Measurements from ENCODE around the gene UBE2N.
"Not testable (repeated sequence)": the region's sequence is repeated elsewhere in the genome, so short reads cannot be mapped to it uniquely, and the experiment has no call there.

UBE2N gene

GRCh38 chr12:93409343-93410187, 32.2 kb downstream of the UBE2N start:
- FAIRE-seq, result not testable (repeated sequence)

DNA sequence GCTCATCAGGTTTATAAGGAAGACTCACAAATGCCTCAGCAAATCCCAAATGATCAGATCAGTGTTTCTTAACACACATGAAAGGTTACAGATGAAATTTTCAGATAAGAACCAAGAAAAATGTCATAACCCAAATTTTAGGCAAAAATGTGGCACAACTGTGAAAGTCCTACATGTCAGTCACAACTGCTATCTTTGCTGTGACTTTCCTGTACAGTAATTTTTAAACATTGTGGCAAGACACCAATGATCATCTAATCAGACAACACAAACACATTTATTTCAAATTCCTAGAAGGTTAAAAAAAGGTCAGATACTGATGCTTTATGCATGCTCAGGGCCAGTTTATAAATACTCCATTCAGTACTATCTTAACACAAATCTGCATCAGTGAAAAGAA, 32.9 kb downstream of the UBE2N start:
- no peak for FAIRE-seq

GRCh38 chr12:93407963-93408283, 33.8 kb downstream of the UBE2N start:
- no peak for FAIRE-seq

GRCh38 chr12:93407054-93407962, 34.4 kb downstream of the UBE2N start:
- FAIRE-seq, result no peak

DNA sequence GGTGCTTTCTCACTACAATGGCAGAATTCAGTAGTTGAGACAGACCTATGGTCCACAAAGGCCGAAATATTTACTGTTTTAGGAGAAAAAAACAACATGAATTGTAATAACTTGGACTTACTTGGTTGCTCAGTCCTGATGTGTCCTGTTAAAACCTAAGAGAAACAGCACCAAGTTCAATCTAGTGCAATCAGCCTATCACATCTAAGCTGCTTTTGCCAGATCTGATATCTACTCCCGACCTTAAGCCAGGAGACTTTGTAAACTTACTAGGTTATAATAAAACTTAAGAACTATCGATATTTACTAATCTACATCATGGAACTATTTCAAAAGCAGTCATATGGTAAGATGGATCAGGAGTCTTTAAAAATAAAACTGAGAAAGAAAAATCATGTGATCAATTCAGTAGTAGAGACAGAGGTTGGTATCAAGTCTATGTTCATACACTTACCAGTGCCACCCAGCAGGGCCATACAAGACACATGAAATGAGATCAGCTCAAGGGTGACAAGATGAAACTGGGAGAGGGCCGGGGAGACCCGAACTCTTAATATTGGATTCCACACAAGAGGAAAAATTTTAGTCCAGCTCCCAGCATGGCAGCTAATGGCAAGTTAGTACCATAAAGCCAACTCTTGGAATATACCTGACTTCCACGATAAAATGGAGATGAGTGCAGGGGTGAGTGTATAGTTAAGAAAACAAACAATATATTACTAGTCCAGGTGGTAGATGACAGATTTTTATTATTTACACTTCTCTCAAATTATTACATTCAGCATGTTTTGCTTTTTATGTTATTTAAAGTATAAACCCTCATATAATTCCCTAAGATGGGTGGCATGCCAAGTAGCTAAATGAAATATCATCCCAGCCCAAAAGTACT, 36.5 kb downstream of the UBE2N start:
- no peak for FAIRE-seq

DNA sequence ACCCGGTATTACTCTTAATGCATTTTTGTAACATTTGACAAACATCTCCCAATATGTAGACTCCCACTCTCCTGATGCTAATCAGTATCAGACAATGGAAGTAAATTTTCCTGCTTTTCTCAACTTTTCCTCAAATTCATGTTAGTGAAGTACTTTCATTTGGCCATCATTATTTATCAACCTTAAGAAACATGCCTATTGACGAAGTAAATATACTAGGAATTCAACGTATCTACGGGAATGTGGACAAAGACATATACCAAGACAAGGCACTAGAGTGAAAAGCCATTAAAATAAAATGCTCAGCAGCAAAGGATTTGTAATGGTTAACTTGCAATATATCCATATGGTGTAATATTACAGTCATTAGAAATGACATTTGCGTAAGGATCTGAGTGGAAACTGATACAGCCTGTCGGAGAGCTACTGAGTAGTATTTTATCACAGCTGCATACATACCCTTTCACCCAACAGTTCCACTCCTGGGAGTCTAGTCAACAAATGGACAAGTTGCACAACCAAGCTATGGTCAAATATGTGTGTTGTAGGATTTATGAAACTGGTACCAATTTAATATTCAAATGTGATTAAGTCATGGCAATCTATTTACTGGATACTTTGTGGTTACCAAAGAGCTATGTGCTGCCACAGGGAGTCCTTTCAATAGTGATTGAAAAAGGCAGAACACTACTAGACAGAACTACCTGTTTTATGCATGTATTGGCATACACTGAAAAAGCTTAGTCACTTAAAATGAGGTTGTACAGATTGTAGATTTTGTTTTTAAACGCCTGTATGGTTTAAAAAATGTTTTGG, 37.6 kb downstream of the UBE2N start:
- FAIRE-seq, result no peak

GRCh38 chr12:93402333-93403311, 39.1 kb downstream of the UBE2N start:
- FAIRE-seq, result no peak

- peak; percentile 100 for FAIRE-seq
These were observed 42.4 kb downstream of the UBE2N start for GRCh38 chr12:93399183-93399863.

GRCh38 chr12:93397412-93397811, 44.3 kb downstream of the UBE2N start:
- no peak for FAIRE-seq

GRCh38 chr12:93393425-93393824, 48.3 kb downstream of the UBE2N start:
- FAIRE-seq, result no peak

DNA sequence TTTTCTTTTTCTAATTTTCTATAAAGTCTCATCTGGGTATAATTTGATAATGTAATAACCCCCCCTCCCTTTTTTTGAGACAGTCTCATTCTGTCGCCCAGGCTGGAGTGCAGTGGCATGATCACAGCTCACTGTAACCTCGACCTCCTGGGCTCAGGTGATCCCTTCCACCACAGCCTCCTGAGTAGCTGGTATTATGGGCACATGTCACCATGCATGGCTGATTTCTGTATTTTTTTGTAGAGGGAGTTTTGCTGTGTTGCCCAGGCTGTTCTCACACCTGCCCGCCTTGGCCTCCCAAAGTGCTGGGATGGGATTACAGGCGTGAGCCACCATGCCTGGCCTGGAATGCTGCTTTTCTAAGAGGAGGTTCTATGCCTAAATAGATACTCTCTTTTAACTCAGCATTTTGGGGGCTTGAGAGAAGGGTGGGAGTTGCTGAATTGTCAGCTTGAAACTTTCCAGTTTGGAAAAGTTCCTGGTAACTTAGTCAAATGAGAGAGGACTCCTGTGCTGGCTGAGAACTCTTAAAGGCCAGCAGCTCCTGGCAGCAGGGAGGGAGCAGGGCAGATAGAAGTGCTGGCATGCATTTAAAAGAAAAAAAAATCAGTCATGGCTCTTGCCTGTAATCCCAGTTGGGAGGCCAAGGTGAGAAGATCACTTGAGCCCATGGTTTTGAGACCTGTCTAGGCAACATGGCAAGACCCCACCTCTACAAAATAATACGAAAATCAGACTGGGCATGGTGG, 51.0 kb downstream of the UBE2N start:
- no peak for FAIRE-seq

- FAIRE-seq, result no peak
These were observed 51.7 kb downstream of the UBE2N start for GRCh38 chr12:93390031-93390430.

DNA sequence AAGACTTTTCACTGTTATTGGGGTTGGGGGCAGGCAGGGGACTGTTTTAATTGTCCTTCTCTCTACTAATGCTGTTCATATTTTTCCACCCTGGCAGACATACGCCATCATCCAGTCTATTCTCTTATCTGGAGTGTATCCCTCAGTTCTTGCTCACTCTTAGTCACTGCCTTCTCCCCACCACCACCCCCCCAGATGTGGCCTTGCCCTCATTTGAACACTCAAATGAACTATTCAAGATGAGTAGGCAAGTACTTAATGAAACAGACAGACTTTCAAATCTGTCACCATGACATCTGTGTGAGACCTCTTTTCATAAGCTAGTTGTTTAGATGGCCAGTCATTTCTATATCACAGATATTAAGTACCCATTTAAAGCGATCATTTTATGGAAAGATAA, 54.0 kb downstream of the UBE2N start:
- no peak for FAIRE-seq

GRCh38 chr12:93381976-93382437, 59.7 kb downstream of the UBE2N start:
- not testable (repeated sequence) for FAIRE-seq

DNA sequence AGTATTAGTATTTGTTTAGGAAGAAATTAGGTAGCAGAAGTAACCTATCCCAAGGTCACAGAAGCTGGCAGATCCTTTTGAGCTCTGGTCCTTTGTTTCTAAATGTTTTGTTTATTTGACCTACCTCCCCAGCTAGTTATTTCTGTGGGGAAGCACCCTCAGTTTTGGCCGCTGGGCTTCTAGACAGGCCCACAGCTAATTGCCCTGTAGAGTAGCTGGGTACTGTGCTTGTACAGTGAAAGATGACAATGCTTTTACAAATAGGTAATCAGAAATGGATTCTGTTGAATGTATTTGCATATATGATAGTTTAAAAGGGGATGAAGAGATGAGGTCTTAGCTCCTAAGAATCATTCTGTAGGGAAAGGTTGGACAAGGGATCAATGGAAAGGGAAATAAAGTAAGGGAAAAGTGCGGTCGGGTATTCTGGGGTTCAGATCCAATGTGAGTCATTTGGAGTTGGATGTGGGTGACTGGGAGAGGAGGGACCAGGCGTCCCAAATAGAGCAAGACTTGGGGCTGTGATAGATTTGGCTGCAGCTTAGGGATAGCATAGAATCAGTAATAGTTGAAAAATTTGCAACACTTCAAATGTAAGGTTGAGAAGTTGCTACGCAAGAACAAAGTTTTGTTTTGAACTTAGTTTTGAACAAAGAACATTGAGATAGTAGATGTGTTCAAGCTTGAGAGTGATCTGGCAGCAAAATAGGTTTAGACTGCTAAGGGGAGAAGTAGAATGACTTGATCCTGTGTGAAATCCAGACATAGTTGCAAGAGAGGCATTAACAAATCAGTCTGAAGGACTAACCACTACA, 60.4 kb downstream of the UBE2N start:
- no peak for FAIRE-seq

DNA sequence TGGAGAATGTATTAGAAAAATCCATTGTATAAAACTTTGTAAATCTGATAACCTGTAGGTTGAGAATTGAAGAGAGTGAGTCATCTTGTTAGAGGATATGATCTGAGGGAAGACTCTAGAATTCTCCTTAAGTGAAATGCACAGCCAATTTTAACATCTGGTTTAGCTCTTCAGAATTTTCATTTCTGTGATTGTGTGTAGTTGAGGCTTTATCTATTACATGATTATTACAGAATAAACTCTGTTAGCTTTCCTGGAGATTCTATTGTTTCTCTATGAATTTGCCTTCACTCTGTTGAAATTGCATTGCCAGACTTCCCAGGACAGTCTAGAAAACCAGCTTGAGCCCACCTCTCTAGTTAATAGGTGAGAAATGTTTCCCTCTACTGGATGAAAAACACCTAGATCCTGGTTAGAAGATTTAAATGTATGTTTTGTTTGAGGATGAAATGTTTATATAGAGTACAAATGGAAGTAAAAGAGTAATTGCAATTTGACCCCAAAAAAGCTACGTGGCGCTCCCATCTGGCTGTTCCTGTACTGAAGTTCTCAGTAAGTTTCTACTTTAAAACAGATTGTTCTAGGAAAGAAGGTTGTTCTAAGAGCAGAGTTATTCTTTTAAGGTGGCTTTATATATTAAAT, 61.1 kb downstream of the UBE2N start:
- FAIRE-seq, result no peak

GRCh38 chr12:93379981-93380361, 61.8 kb downstream of the UBE2N start:
- FAIRE-seq, result no peak

All from islet of Langerhans (tissue), 1 donor.